Measurements from ENCODE around the gene UTP15. TPM values are rescaled to one million over a fixed set of nuclear protein-coding genes. Genes with fewer than 3 reads are reported as not detected.
A peak's percentile ranks its signal among the peaks of the same experiment; 100 is the strongest.

UTP15 gene
- total RNA-seq, 1 experiment from 2014 or later: 41.3 TPM

DNA sequence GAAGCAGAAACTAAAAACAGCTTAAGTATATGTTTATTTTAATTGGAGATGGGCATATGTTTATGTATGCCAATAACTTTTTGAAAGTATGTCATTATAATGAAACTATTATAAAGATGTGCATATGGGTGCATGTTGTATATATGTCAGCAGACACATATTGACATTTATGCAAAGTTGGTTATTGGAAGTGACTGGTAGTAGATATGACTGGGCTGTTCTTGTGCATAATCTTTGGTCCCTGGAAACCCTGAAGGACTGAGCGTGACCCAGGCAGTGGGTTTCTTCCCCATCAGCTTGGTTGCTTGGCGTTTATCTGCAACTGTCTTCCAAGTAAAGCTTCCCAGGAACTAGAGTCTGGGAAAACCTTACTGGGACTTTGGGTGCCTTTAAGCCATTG lies 25.8 kb upstream of the UTP15 start:
- TF ChIP-seq, protein P1, sequence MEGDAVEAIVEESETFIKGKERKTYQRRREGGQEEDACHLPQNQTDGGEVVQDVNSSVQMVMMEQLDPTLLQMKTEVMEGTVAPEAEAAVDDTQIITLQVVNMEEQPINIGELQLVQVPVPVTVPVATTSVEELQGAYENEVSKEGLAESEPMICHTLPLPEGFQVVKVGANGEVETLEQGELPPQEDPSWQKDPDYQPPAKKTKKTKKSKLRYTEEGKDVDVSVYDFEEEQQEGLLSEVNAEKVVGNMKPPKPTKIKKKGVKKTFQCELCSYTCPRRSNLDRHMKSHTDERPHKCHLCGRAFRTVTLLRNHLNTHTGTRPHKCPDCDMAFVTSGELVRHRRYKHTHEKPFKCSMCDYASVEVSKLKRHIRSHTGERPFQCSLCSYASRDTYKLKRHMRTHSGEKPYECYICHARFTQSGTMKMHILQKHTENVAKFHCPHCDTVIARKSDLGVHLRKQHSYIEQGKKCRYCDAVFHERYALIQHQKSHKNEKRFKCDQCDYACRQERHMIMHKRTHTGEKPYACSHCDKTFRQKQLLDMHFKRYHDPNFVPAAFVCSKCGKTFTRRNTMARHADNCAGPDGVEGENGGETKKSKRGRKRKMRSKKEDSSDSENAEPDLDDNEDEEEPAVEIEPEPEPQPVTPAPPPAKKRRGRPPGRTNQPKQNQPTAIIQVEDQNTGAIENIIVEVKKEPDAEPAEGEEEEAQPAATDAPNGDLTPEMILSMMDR (IDR thresholded peaks at IDR 0.05; ENCODE audit: unreplicated experiment): no peak
- H3K9me3 Mint-ChIP-seq (ENCODE audit: unreplicated experiment): peaks cover 9% of the 10 kb centered on the region
- intact Hi-C loops (cut with micrococcal nuclease): loop anchor here (2.0 to 10.0 kb wide), 2 partner anchors 85 to 457 kb away; no protein-coding TSS in a partner anchor
- H3K36me3 Mint-ChIP-seq (ENCODE audit: insufficient read depth, unreplicated experiment): peaks cover 7% of the 10 kb centered on the region
- peak overlapping the region; percentile 61 for H3K27ac Mint-ChIP-seq (ENCODE audit: low read depth, unreplicated experiment)
- ChIA-PET POLR2A (interaction anchor here (1.1 to 1.6 kb wide), 3 partner anchors 10 to 40 kb away, joined by 3 read pairs; no protein-coding TSS in a partner anchor), CTCF (interaction anchor here (0.7 to 9.2 kb wide), 3 partner anchors 19 to 974 kb away, joined by 3 to 143 read pairs (median 3); no protein-coding TSS in a partner anchor)
- BruUV-seq (replicated peaks): no TSS peak
- no peaks in the 10 kb centered on the region for H3K27me3 Mint-ChIP-seq (ENCODE audit: insufficient read depth, unreplicated experiment)
- no peak overlapping the region for H3K4me3 Mint-ChIP-seq (ENCODE audit: unreplicated experiment)
- no peak for DNase-seq (ENCODE audit: unreplicated experiment)
- peaks cover 31% of the 10 kb centered on the region for H3K4me1 Mint-ChIP-seq (ENCODE audit: insufficient read depth, unreplicated experiment)

DNA sequence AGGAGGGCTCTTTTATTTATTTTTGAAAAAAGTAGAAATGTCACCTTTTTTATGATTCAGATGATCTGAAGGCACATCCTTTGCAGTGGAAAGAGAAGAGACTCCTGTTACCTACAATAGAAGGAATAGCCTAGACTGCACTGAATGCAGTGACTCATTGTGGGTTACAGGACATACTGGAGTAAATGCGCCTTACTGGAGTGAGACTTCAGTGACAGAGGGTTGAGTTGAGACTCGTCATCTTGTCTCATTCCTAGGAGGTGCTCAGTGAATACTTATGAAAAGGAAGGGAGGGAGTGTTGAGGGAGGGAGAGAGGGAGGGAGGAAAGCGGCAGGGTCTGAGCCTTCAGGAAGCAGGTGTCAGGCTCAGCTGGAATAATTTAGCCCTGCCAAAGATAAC lies 25.4 kb upstream of the UTP15 start:
- peak; percentile 68 for DNase-seq (ENCODE audit: unreplicated experiment)

DNA sequence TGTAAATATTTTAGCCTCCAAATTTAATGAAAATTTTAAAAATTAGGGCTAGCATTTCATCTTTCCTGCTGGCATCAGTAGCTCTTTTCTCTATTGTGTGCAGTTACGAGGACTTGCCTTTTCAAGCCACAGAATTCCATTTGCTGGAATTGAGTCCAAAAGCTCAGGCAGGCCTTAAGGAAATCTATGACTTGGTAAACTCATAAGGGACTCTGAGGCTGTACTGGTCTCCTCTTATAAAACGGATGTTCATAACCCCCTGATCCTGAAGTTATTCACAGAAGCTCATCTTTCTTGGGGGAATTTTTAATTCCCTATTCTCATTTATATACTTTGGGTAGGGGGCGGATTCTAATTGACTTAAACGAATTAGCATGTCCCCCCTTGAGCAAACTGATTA lies 23.5 kb upstream of the UTP15 start:
- no peak for DNase-seq (ENCODE audit: unreplicated experiment)
- peaks cover 7% of the 10 kb centered on the region for H3K36me3 Mint-ChIP-seq (ENCODE audit: insufficient read depth, unreplicated experiment)
- no peak overlapping the region for H3K4me3 Mint-ChIP-seq (ENCODE audit: unreplicated experiment)
- TF ChIP-seq, protein P1 (IDR thresholded peaks at IDR 0.05; ENCODE audit: unreplicated experiment): no peak
- no peaks in the 10 kb centered on the region for H3K9me3 Mint-ChIP-seq (ENCODE audit: unreplicated experiment)
- peaks cover 34% of the 10 kb centered on the region for H3K4me1 Mint-ChIP-seq (ENCODE audit: insufficient read depth, unreplicated experiment)
- no peaks in the 10 kb centered on the region for H3K27me3 Mint-ChIP-seq (ENCODE audit: insufficient read depth, unreplicated experiment)
- ChIA-PET POLR2A (interaction anchor here (0.5 to 2.6 kb wide), 9 partner anchors 12 to 1802 kb away, joined by 3 to 17 read pairs (median 4); partner anchors contain the start of genes ANKRA2 and UTP15), CTCF (interaction anchor here (0.6 to 9.2 kb wide), 4 partner anchors 19 to 576 kb away, joined by 3 to 143 read pairs (median 4); no protein-coding TSS in a partner anchor)
- no TSS peak for BruUV-seq (replicated peaks)
- no peak overlapping the region for H3K27ac Mint-ChIP-seq (ENCODE audit: low read depth, unreplicated experiment)
- intact Hi-C loops (cut with micrococcal nuclease): no loop called here

More for the DNA sequence above, 25.4 kb upstream of the UTP15 start:
- no peaks in the 10 kb centered on the region for H3K27me3 Mint-ChIP-seq (ENCODE audit: insufficient read depth, unreplicated experiment)
- H3K9me3 Mint-ChIP-seq (ENCODE audit: unreplicated experiment): peaks cover 5% of the 10 kb centered on the region
- intact Hi-C loops (cut with micrococcal nuclease): no loop called here
- BruUV-seq (replicated peaks): no TSS peak
- TF ChIP-seq, protein P1 (IDR thresholded peaks at IDR 0.05; ENCODE audit: unreplicated experiment): no peak
- ChIA-PET POLR2A (interaction anchor here (2.6 kb wide), 1 partner anchor 25 kb away, joined by 17 read pairs; the partner anchor contains the start of genes ANKRA2 and UTP15), CTCF (interaction anchor here (1.2 to 9.2 kb wide), 2 partner anchors 19 to 33 kb away, joined by 3 to 143 read pairs; no protein-coding TSS in a partner anchor)
- peaks cover 7% of the 10 kb centered on the region for H3K36me3 Mint-ChIP-seq (ENCODE audit: insufficient read depth, unreplicated experiment)
- H3K27ac Mint-ChIP-seq (ENCODE audit: low read depth, unreplicated experiment): peak overlapping the region; percentile 61
- peaks cover 34% of the 10 kb centered on the region for H3K4me1 Mint-ChIP-seq (ENCODE audit: insufficient read depth, unreplicated experiment)
- no peak overlapping the region for H3K4me3 Mint-ChIP-seq (ENCODE audit: unreplicated experiment)

DNA sequence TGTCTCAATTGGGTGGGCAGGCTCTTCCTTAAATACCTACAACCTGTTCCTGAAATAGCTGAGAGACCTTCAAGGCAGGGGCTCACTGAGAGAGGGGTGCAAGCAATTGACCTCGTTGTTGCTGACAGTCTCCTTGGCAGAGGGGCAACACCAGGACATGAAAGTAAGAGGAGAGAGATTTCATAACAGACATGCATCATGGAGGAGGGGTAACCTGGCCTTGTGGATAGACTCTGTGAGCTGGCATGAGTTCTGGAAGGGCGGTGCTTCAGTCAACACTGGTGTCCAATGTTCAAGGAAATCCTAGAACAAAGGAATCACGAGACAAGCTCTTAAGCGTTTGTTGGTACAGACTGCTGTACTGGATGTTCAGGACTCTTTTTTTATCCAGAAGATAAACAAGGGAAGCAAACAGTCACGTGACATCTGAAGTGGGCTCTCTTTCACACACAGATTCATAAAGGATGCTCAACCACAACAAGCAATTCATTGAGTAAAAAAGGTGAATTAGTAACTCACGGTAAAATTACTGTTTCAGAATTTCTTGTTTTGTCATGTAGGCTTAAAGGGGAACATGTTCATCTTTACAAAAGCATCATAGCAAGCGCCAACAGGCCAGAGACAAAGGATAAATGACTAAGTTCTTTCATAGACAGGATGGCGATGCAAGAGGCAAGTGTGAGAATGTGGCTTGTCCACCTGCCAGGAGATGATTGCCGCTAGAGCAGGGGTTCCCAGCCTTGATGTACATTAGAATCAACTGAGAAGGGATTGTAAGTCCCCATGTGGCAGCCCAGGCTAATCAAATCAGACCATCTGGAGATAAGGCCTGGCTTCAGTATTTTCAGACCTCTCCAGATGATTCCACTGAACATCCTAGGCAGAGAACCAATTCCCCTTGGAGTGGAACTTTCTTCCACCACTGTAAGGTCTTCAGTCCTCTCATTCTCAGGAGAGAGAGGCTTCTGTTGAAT lies 20.8 kb upstream of the UTP15 start:
- intact Hi-C loops (cut with micrococcal nuclease): no loop called here
- H3K36me3 Mint-ChIP-seq (ENCODE audit: insufficient read depth, unreplicated experiment): peaks cover 7% of the 10 kb centered on the region
- no peak overlapping the region for H3K4me3 Mint-ChIP-seq (ENCODE audit: unreplicated experiment)
- TF ChIP-seq, protein P1 (IDR thresholded peaks at IDR 0.05; ENCODE audit: unreplicated experiment): no peak
- H3K27me3 Mint-ChIP-seq (ENCODE audit: insufficient read depth, unreplicated experiment): no peaks in the 10 kb centered on the region
- H3K27ac Mint-ChIP-seq (ENCODE audit: low read depth, unreplicated experiment): no peak overlapping the region
- ChIA-PET POLR2A (interaction anchor here (0.8 to 2.1 kb wide), 2 partner anchors 17 to 20 kb away, joined by 3 to 11 read pairs; partner anchors contain the start of genes ANKRA2 and UTP15), CTCF (interaction anchor here (0.5 kb wide), 1 partner anchor 31 kb away, joined by 3 read pairs; no protein-coding TSS in a partner anchor)
- peaks cover 34% of the 10 kb centered on the region for H3K4me1 Mint-ChIP-seq (ENCODE audit: insufficient read depth, unreplicated experiment)
- no peaks in the 10 kb centered on the region for H3K9me3 Mint-ChIP-seq (ENCODE audit: unreplicated experiment)
- BruUV-seq (replicated peaks): no TSS peak
- DNase-seq (ENCODE audit: unreplicated experiment): peak; percentile 47

Data from MCF 10A (cell line).